IMR-90 (cell line): ENCODE results near the gene SLC13A5. TPM values are rescaled to one million over a fixed set of nuclear protein-coding genes. Genes with fewer than 3 reads are reported as not detected.

Experiments
- ATAC-seq: fragments of 200-7000 bp; cut with Tn5 transposase; 2 replicates; pipeline ENCODE4 v1.9.1; 2020; ENCODE audit warnings: low read depth, mild to moderate bottlenecking, moderate library complexity
- BruUV-seq: library from RNA; stranded (reverse); fragments of 400-500 nt; replicated peaks from 2 replicates; lab custom pipeline; 2021; lab: Mats Ljungman, UMichigan
- CTCF ChIA-PET: fragments of 300-600 bp; formaldehyde crosslinking; extraction: SDS; loops from one replicate; lab custom pipeline; 2021; ENCODE audit warnings: antibody characterized with exemption; lab: Yijun Ruan, JAX
- POLR2A ChIA-PET: fragments of 300-600 bp; sonication (Branson Sonifier 250); formaldehyde crosslinking; loops from one replicate; lab custom pipeline; 2022; ENCODE audit warnings: antibody characterized with exemption; ENCODE audit not compliant: unreplicated experiment; lab: Charles Lee
- DNase-seq: peaks from one replicate; pipeline ENCODE4 v3.0.0; 2013
- H2AFZ ChIP-seq: replicated peaks from 2 replicates; pipeline ENCODE3; 2013; ENCODE audit warnings: low read length, mild to moderate bottlenecking; ENCODE audit not compliant: poor library complexity
- H2AK5ac ChIP-seq: 2 replicates; pipeline ENCODE4 v1.6.1; 2013; ENCODE audit warnings: low read depth, low read length, inconsistent platforms
- H2AK9ac ChIP-seq: replicated peaks from 2 replicates; pipeline ENCODE3; 2013; ENCODE audit warnings: mild to moderate bottlenecking, low read depth, low read length, moderate library complexity; ENCODE audit not compliant: poor library complexity
- H2BK120ac ChIP-seq: 2 replicates; pipeline ENCODE4 v1.6.1; 2013; ENCODE audit warnings: low read depth, low read length, inconsistent platforms
- H2BK15ac ChIP-seq: 3 replicates; pipeline ENCODE4 v1.6.1; 2013; ENCODE audit warnings: low read depth, low read length, inconsistent platforms
- H2BK20ac ChIP-seq: 2 replicates; pipeline ENCODE4 v1.6.1; 2013; ENCODE audit warnings: low read depth, mild to moderate bottlenecking, inconsistent platforms, low read length, moderate library complexity
- H2BK5ac ChIP-seq: 2 replicates; pipeline ENCODE4 v1.6.1; 2013; ENCODE audit warnings: mild to moderate bottlenecking, low read depth, low read length, inconsistent platforms; ENCODE audit not compliant: poor library complexity, severe bottlenecking
- H3K14ac ChIP-seq: replicated peaks from 2 replicates; pipeline ENCODE4 v1.6.1; 2013; ENCODE audit warnings: low read depth, low read length, inconsistent platforms
- H3K18ac ChIP-seq: 2 replicates; pipeline ENCODE4 v1.6.1; 2013; ENCODE audit warnings: low read depth, low read length, control low read depth
- H3K23ac ChIP-seq: 2 replicates; pipeline ENCODE4 v1.6.1; 2013; ENCODE audit warnings: low read depth, low read length, inconsistent platforms
- H3K27ac ChIP-seq: 2 replicates; pipeline ENCODE4 v1.5.1; 2013; ENCODE audit warnings: mild to moderate bottlenecking, control low read depth, low read length; ENCODE audit not compliant: insufficient read depth
- H3K27me3 ChIP-seq: 2 replicates; pipeline ENCODE4 v1.6.1; 2013; ENCODE audit warnings: low read length; ENCODE audit not compliant: control insufficient read depth, insufficient read depth
- H3K36me3 ChIP-seq: 2 replicates; pipeline ENCODE4 v1.6.1; 2013; ENCODE audit warnings: low read length, mixed read lengths; ENCODE audit not compliant: control insufficient read depth, insufficient read depth
- H3K4ac ChIP-seq: 2 replicates; pipeline ENCODE4 v1.6.1; 2013; ENCODE audit warnings: low read depth, low read length, inconsistent platforms
- H3K4me1 ChIP-seq: 2 replicates; pipeline ENCODE4 v1.6.1; 2013; ENCODE audit warnings: low read length, mixed read lengths; ENCODE audit not compliant: control insufficient read depth, insufficient read depth
- H3K4me2 ChIP-seq: 2 replicates; pipeline ENCODE4 v1.6.1; 2013; ENCODE audit warnings: low read depth, mild to moderate bottlenecking, control low read depth, low read length, moderate library complexity
- H3K4me3 ChIP-seq: 2 replicates; pipeline ENCODE4 v1.5.1; 2013; ENCODE audit warnings: low read depth, mild to moderate bottlenecking, control low read depth, low read length, moderate library complexity; ENCODE audit not compliant: insufficient read depth
- H3K56ac ChIP-seq: 2 replicates; pipeline ENCODE4 v1.6.1; 2013; ENCODE audit warnings: low read length, inconsistent platforms; ENCODE audit not compliant: insufficient read depth; ENCODE audit errors: extremely low read depth
- H3K79me1 ChIP-seq, 2 experiments: 2 replicates each; pipeline ENCODE4 v1.6.1; 2013; ENCODE audit warnings: low read length in 2 of 2, inconsistent platforms in 1 of 2, low read depth in 1 of 2
- H3K9ac ChIP-seq: 2 replicates; pipeline ENCODE4 v1.6.1; 2013; ENCODE audit warnings: low read depth, low read length, control low read depth
- H3K9me1 ChIP-seq: 2 replicates; pipeline ENCODE4 v1.6.1; 2013; ENCODE audit warnings: low read length, inconsistent platforms; ENCODE audit not compliant: insufficient read depth
- H3K9me3 ChIP-seq: 2 replicates; pipeline ENCODE4 v1.6.1; 2013; ENCODE audit warnings: low read length; ENCODE audit not compliant: control insufficient read depth, insufficient read depth
- H4K20me1 ChIP-seq: 2 replicates; pipeline ENCODE4 v1.6.1; 2013; ENCODE audit warnings: low read length, inconsistent platforms; ENCODE audit not compliant: insufficient read depth
- H4K5ac ChIP-seq: 2 replicates; pipeline ENCODE4 v1.6.1; 2013; ENCODE audit warnings: mild to moderate bottlenecking, low read depth, low read length, control low read depth
- H4K8ac ChIP-seq, 2 experiments: 2 replicates each; pipeline ENCODE4 v1.6.1; 2013; ENCODE audit warnings: low read depth in 2 of 2, low read length in 2 of 2, control low read depth in 1 of 2, inconsistent platforms in 1 of 2
- H4K91ac ChIP-seq: 2 replicates; pipeline ENCODE4 v1.6.1; 2013; ENCODE audit warnings: low read depth, low read length, inconsistent platforms; ENCODE audit not compliant: insufficient read depth
- CEBPB ChIP-seq: IDR thresholded peaks from 2 replicates; pipeline ENCODE4 v1.6.1; 2012; ENCODE audit warnings: low read depth, low read length, improper control_type of control experiment
- CHD1 ChIP-seq: IDR thresholded peaks from 2 replicates; pipeline ENCODE4 v1.6.1; 2012; ENCODE audit warnings: low read depth, low read length, improper control_type of control experiment
- FOS ChIP-seq: fragments of 150-350 bp; IDR thresholded peaks from 2 replicates; pipeline ENCODE4 v1.6.1; 2016; ENCODE audit warnings: low read depth, low read length
- MXI1 ChIP-seq: IDR thresholded peaks from 2 replicates; pipeline ENCODE4 v1.6.1; 2012; ENCODE audit warnings: low read depth, mild to moderate bottlenecking, low read length, moderate library complexity, borderline replicate concordance
- POLR2A ChIP-seq: IDR thresholded peaks from 2 replicates; pipeline ENCODE4 v1.6.1; 2012; ENCODE audit warnings: mild to moderate bottlenecking, low read depth, low read length
- SMC3 ChIP-seq: fragments of 150-350 bp; IDR thresholded peaks from 2 replicates; pipeline ENCODE4 v1.6.1; 2016; ENCODE audit warnings: low read depth, mild to moderate bottlenecking, antibody characterized with exemption, low read length, moderate library complexity
- WGBS, 2 experiments: methylation state at CpG; one replicate each; pipeline versions ENCODE4 v1.1.5 to v1.1.7; 2013; ENCODE audit warnings: missing lambda C conversion rate in 2 of 2; ENCODE audit not compliant: insufficient read length in 1 of 2; ENCODE audit errors: extremely low coverage in 2 of 2; 5-methylcytosine and 5-hydroxymethylcytosine counted together
- dilution Hi-C: fragments of 300-500 bp; cut with HindIII; formaldehyde crosslinking; loops from one replicate; pipeline ENCODE4 v1.14.3; 2018; ENCODE audit warnings: low sequenced_read_pairs; ENCODE audit not compliant: unreplicated experiment
- in situ Hi-C: fragments of 300-500 bp; cut with MboI; formaldehyde crosslinking; loops from 3 replicates; pipeline ENCODE4 v1.14.3; 2019; ENCODE audit warnings: low sequenced_read_pairs, inconsistent platforms, mixed read lengths
- intact Hi-C: fragments of 100-400 bp; cut with micrococcal nuclease; formaldehyde crosslinking; loops from 2 replicates; pipeline ENCODE4 v1.10.0; 2022
- polyA plus RNA-seq, 3 experiments: library from polyadenylated mRNA; depleted of rRNA; stranded (reverse); fragments of >200 nt; gene quantifications; 2 replicates each; pipeline ENCODE4 v1.2.3, GENCODE V29; 2012; ENCODE audit warnings: low replicate concordance in 1 of 3
- total RNA-seq: library from RNA; depleted of rRNA; stranded (reverse); fragments of >200 nt; gene quantifications from 2 replicates; pipeline ENCODE4 v1.2.3, GENCODE V29; 2012
- TF ChIP-seq, protein P1 (sequence below): conservative IDR thresholded peaks from 2 replicates; pipeline ENCODE4 v1.5.1; 2012; ENCODE audit warnings: mild to moderate bottlenecking, low read depth, low read length, improper control_type of control experiment
- TF ChIP-seq, protein P2 (sequence below): fragments of 150-350 bp; IDR thresholded peaks from 2 replicates; pipeline ENCODE4 v1.6.1; 2017; ENCODE audit warnings: mild to moderate bottlenecking, antibody characterized with exemption, low read length, low read depth

The SLC13A5 gene
- total and polyA plus RNA-seq, 2 of the 4 experiments (the other 2 are of a cell fraction) = not detected

DNA sequence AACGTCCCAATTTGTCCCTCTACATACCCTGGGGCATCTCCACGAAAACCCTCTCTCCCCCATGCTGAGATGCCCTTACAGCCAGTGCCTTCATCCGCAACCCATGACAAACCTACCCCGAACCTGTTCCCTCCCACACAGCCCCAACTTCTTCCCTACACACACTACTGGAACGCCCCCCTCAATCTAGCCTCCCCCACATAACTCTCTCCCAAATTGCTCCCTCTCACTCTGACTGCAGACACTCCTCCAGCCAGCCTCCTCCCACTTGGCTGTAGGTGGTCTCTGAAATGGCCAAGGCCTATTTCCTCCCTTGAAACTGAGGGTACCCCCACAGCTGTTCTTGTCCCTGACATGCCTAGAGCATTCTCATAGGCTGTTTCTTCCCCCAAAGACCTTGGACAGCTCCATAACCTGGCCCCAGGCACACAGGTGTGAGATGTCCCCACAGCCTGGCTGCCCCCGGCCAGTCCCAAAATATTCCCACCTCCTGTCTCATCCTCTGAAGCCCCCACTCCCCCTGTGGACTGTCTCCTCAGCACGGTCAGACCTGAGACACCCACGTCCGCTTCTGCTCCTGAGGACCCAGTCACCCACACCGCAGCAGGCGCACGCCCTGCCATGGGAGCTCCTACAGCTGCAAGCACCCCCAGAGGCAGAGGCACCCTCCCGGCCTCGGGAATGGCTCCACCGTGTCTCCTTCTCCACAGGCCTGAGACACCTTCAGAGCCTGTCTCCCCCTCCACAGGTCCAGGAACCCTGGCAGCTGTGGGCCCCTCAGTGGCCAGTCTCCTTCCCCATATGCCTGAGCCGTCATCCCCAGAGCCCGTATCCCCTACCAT, 76.3 kb downstream of the SLC13A5 start (continued):
- TF ChIP-seq FOS = no peak

DNA sequence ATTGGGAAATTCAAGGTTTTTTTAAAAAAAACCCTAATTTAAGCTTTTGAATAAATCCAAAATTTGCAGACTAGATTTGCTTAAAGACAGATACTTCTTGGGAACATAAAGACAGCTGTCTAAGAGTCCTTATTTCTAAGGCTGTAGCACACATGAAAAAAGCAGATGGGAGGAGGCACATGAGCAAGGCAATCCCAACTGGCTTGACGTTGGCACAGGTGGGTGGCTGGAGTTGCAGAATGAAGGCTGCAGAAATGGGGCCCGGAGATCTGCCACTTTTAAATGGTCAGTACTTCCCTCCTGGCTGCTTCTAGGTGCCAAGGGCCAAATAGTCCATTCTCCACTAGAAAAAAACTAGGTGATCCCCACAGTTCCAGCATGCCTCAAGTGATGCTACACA, 77.1 kb downstream of the SLC13A5 start:
- Histone ChIP-seq H3K4me2 (no peak overlapping the region), H2BK120ac (no peak overlapping the region), H4K8ac (no peak overlapping the region), H2BK5ac (no peak overlapping the region), H3K56ac (no peak overlapping the region), H2AK5ac (no peak overlapping the region), H4K5ac (no peak overlapping the region), H3K27me3 (no peaks in the 10 kb centered on the region), H3K79me1 (peaks cover 9 to 64% of the 10 kb centered on the region in 2 experiments), H3K9ac (no peak overlapping the region), H4K20me1 (no peaks in the 10 kb centered on the region; the same call in 1 of the 2 replicates), H2BK20ac (no peak overlapping the region), H4K91ac (no peak overlapping the region), H3K4me1 (peaks cover 7% of the 10 kb centered on the region; the same call in 1 of the 2 replicates), H3K18ac (no peak overlapping the region), H3K27ac (no peak overlapping the region), H3K23ac (no peak overlapping the region), H3K36me3 (peaks cover 14% of the 10 kb centered on the region), H3K9me1 (0 out of 2 replicates have a peak, but pooled peaks cover 5% of the 10 kb centered on the region), H2AFZ (no peak overlapping the region), H3K14ac (no peak overlapping the region), H3K4me3 (no peak overlapping the region), H3K9me3 (no peaks in the 10 kb centered on the region), H2BK15ac (no peak overlapping the region), H3K4ac (no peak overlapping the region), H2AK9ac (no peak overlapping the region)
- CTCF ChIA-PET = no interaction called here
- BruUV-seq = no TSS peak
- no CpG with 5 or more reads among the region's 2 CpGs for WGBS, 2 experiments
- dilution Hi-C loops (no loop called here), in situ Hi-C loops (no loop called here), intact Hi-C loops (no loop called here)
- TF ChIP-seq, protein P1, sequence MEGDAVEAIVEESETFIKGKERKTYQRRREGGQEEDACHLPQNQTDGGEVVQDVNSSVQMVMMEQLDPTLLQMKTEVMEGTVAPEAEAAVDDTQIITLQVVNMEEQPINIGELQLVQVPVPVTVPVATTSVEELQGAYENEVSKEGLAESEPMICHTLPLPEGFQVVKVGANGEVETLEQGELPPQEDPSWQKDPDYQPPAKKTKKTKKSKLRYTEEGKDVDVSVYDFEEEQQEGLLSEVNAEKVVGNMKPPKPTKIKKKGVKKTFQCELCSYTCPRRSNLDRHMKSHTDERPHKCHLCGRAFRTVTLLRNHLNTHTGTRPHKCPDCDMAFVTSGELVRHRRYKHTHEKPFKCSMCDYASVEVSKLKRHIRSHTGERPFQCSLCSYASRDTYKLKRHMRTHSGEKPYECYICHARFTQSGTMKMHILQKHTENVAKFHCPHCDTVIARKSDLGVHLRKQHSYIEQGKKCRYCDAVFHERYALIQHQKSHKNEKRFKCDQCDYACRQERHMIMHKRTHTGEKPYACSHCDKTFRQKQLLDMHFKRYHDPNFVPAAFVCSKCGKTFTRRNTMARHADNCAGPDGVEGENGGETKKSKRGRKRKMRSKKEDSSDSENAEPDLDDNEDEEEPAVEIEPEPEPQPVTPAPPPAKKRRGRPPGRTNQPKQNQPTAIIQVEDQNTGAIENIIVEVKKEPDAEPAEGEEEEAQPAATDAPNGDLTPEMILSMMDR = no peak
- TF ChIP-seq CEBPB (no peak), MXI1 (no peak), CHD1 (no peak), POLR2A (no peak), SMC3 (no peak), FOS (no peak)
- TF ChIP-seq, protein P2, sequence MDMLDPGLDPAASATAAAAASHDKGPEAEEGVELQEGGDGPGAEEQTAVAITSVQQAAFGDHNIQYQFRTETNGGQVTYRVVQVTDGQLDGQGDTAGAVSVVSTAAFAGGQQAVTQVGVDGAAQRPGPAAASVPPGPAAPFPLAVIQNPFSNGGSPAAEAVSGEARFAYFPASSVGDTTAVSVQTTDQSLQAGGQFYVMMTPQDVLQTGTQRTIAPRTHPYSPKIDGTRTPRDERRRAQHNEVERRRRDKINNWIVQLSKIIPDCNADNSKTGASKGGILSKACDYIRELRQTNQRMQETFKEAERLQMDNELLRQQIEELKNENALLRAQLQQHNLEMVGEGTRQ = no peak
- ATAC-seq = no peak
- no peak for DNase-seq
- POLR2A ChIA-PET = no interaction called here
